Stimulated activated CD8-positive, alpha-beta memory T cell treated with anti-CD3 and anti-CD28 coated beads, Interleukin-7, amount 100 ng/mL, for 1 hour (primary cell): ENCODE results near the gene MAP3K5.
"Not testable (repeated sequence)": the region's sequence is repeated elsewhere in the genome, so short reads cannot be mapped to it uniquely, and the experiment has no call there.

Experiments
- DNase-seq, 2 donors: peaks; one replicate each; pipeline ENCODE4 v3.0.0-alpha.2; 2020; ENCODE audit warnings: low read depth in 2 of 2

The MAP3K5 gene

DNA sequence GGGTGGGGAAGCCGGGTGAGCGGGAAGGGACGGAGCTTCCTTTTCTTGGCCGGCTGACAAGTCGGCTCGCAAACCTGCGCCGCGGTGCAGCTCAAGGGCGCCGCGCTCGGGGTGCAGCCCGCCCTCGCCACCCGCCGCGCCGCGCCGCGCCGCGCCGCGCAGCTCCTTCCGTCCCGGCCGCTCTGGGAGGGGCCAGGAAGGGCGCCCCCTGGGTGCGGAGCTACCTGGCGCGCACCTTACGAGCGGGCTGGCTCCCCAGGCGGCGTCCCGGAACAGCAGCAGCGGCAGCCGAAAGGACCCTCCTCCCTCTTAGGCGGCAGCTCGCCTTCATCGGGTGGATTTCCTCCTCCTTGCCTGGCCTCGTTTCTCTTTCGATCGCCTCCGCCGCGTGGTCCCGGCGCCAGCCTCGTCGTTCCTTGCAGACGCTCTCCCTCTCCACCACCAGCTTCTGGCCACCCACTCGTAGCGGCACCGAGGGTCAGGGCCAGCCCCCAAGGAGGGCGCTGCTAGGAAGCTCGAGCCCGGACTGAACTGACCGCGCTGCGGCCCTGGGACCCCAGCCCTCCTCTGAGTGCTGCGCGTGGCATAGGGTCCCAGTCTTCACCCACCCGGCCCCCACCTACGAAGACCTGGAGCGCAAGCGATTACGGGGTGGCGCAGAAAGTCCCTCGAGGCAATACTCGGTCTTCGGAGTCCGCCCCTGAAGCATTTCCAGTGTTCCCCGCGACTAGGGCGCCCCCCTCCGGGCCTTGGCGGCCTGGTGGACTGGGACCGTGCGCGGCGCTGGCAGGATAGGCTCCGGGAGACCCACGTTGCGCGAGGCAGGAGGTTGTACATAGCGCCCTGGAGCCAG, at the start of gene MAP3K5:
TSS of gene MAP3K5 (minus strand) at position 68 of the 853 bp plus-strand sequence. CDS start 320 bp downstream, outside the sequence.
- DNase-seq: peak; percentile 89 to 92

GRCh38 chr6:136840276-136841001, 48.2 kb upstream of the MAP3K5 start:
- DNase-seq: no peak

DNA sequence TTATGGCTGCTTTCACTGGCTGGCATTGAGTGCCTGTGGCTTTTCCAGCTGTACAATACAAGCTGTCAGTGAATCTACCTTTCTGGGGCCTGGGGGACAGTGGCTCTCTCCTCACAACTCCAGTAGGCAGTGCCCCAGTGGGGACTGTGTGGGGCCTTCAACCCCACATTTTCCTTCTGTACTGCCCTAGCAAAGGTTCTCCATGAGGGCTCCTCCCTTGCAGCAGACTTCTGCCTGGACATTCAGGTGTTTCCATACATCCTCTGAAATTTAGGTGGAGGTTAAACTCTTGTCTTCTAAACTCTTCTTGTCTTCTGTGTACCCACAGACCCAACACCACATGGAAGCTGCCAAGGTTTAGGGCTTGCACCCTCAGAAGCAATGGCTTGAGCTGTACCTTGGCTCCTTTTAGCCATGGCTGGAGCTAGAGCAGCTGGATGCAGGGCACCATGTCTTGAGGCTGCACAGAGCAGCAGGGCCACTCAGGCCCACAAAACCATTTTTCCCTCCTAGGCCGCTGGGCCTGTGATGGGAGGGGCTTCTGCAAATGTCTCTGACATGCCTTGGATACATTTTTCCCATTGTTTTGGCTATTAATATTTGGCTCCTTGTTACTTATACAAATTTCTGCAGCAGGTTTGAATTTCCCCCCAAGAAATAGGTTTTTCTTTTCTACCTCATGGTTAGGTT, 39.7 kb upstream of the MAP3K5 start:
- DNase-seq: no peak

DNA sequence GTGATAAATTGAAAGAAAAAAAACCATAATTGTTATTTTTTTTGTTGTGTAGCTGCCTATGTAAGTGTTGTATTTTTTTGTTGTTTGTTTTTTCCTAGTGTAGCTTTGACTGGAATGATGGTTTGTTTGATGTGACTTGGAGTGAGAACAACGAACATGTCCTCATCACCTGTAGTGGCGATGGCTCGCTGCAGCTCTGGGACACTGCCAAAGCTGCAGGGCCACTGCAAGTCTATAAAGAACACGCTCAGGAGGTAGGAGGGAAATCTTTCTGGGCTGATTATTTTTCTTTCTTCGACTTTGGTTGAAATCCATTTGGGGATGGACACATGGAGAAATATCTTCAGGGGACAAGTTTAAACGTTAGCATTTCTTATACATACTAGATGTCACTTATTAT, 33.9 kb upstream of the MAP3K5 start:
- no peak for DNase-seq

DNA sequence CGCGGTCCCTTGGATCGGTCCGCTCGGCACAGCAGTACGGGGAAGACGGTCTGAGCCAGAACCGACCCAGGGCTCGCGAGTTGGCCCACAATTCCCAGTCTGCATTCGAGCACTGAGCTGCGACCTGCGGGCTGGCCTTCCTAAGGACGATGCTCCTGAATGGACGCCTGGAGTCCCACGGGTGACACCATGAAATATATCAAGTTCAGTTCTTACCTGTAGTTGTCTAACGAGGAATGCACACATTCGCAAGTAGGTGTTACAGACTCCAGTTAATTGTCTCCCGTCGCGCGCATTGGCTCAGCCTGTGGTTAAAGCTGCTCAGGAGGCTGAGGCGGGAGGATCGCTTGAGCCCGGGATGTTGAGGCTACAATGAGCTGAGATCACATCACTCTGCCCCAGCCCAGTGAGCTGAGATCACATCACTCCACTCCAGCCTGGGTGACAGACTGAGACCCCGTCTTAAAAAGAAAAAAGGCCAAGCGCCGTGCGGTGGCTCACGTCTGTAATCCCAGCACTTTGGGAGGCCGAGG, 30.9 kb upstream of the MAP3K5 start:
- no peak for DNase-seq

GRCh38 chr6:136822376-136823127, 30.3 kb upstream of the MAP3K5 start, which contains the start of gene PEX7:
TSS of gene PEX7 (plus strand) at chr6:136822592. CDS start at chr6:136822666, 74 bp downstream.
- peak; percentile 62 to 73 for DNase-seq

- no peak for DNase-seq
Measured at GRCh38 chr6:136822046-136822375, 29.7 kb upstream of the MAP3K5 start.

- no peak for DNase-seq
Measured at GRCh38 chr6:136820561-136820960, 28.3 kb upstream of the MAP3K5 start.

DNA sequence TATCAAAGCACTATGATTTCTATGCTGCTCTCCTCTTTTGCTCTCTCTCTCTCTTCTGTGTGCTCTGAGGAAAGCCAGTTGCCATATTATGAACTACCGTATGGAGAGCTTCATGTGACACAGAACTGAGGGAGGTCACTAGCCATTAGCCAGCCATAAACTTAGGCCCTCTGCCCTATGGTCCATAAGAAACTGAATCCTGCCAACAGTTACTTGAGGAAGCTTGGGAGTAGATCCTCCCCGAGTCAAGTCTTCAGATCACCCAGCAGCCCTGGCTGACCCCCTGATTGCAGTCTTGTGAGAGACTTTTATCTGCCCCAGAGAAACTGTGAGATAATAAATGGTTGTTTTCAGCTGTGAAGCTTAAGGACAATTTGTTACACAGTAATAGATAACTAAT, 24.4 kb upstream of the MAP3K5 start:
- no peak for DNase-seq

DNA sequence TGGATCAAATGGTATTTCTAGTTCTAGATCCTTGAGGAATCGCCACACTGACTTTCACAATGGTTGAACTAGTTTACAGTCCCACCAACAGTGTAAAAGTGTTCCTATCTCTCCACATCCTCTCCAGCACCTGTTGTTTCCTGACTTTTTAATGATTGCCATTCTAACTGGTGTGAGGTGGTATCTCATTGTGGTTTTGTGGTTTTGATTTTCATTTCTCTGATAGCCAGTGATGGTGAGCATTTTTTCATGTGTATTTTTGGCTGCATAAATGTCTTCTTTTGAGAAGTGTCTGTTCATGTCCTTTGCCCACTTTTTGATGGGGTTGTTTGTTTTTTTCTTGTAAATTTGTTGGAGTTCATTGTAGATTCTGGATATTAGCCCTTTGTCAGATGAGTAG, 23.3 kb upstream of the MAP3K5 start:
- not testable (repeated sequence) for DNase-seq

- no peak for DNase-seq
Measured at GRCh38 chr6:136812174-136812573, 19.9 kb upstream of the MAP3K5 start.

- DNase-seq: no peak
Measured at GRCh38 chr6:136811272-136811671, 19.0 kb upstream of the MAP3K5 start.

- no peak for DNase-seq
Measured at GRCh38 chr6:136809091-136809860, 17.0 kb upstream of the MAP3K5 start.

DNA sequence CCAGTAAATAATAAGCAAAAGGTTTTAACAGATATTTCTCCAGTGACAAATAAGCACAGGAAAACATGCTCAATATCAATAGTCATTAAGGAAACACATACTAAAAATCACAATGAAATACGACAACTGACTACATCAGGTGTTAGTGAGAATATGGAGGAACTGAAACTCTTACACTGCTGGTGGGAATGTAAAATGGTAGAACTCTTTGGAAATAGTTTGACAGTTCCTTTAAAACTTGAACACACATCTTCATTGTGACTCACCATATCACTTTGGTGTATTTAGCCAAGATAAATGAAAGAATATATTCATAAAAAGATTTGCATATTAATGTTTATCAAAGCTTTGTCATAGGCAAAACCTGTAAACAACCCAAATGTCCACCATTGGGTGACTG, 11.3 kb upstream of the MAP3K5 start:
- DNase-seq: no peak

GRCh38 chr6:136801581-136801980, 9.3 kb upstream of the MAP3K5 start:
- DNase-seq: no peak

DNA sequence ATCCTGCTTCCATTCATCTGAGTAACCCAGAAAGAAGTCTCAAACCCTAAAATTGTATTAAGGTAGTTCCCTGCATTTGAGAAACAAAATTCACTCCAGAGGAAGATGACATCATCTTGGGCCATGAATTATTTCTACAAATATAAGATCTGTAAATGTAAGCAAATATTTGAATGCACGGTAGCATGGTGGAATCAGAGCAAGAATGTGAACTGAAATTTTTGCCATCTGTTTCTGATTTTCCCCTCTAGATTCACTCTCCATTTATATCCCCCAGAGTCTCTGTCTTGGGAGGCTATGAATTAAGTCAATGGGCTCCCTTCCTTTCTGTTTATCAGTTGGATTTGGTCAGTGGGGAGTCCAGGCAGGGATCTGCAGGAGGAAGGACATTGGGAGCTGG, 5.8 kb upstream of the MAP3K5 start:
- DNase-seq: no peak

DNA sequence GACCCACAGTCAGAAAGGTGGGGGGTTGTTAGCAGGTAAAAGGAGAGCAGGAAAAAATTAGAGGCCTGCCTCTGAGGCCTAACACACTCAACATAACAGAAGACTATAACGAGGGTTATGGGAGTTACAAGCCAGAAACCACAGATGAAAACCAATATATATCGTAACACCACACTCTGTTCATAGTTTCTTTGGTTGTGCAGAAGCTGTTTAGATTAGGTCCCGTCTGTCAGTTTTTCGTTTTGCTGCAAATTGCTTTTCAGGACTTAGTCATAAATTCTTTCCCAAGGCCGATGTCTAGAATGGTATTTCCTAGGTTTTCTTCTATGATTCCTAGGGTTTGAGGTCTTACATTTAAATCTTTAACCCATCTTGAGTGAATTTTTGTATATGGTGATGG, 3.7 kb upstream of the MAP3K5 start:
- DNase-seq: no peak

DNA sequence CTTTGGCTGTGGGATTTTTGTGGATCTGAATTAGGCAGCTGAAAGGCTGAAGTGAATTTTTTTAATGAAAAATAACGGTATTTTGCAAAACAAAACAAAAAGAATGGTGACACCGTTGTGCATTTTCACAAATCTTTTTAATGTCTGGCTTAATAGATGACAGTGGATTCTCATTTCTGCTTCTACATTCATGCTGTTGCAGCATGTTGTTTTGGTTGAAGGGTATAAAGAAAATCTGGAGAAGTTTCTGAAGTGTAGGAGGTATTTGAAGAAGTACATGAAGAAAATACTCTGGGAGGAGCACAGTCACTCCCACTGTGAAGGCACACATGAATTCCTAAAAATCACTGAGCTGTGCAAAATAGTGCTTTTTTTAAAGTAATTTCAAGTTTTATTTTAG, 3.1 kb upstream of the MAP3K5 start:
- DNase-seq: no peak

GRCh38 chr6:136793363-136793762, 1.1 kb upstream of the MAP3K5 start:
- no peak for DNase-seq

DNA sequence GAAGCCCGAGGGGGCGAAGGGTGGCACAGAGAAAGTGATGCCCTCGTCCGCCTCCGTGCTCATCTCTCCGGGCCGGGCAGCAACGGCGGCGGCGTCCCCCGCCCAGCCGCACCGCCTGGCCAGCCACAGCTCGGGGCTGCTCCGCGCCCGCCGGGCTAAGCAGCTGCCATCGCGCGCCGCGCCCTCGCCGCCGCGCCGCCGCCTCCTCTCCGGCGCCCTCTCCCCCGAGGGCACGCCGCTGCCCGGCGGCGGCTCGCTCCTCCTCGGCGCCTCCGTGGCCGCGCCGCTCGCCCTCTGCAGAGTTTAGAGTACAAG, 225 bp downstream of the MAP3K5 start:
- DNase-seq: no peak
